GM13976 (cell line): ENCODE measurements around the gene F13A1.

Experiments used
- DNase-seq: peaks from one replicate; pipeline ENCODE4 v3.0.0; 2012; ENCODE audit warnings: low spot score
- in situ Hi-C: fragments of 300-500 bp; cut with MboI; formaldehyde crosslinking; loops from one replicate; pipeline ENCODE4 v1.12.0; 2022; ENCODE audit warnings: low sequenced_read_pairs, mixed read lengths, inconsistent platforms; ENCODE audit not compliant: unreplicated experiment
- TF ChIP-seq, protein P1 (sequence below): IDR thresholded peaks from 2 replicates; pipeline ENCODE4 v1.5.1; 2012; ENCODE audit warnings: borderline replicate concordance, mild to moderate bottlenecking; ENCODE audit not compliant: insufficient read depth; ENCODE audit errors: extremely low read depth, missing control alignments, control extremely low read depth

F13A1 gene

DNA sequence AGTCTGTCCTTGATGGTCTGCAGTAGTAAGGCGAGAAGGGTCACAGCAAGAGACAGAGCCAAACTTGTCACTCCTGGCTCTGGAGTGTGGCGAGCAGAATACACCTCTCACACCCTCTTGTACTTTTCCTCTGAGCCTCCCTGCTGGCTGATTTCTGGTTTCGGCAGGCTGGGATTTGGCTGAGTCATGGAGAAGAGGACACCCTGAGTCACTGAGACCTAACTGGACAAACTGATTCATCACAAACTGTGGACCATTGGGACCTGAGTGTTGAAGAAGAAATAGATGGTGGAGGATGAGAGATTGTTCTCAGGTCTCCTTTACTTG, 101.7 kb downstream of the F13A1 start:
- in situ Hi-C loops, result no loop called here
- TF ChIP-seq, protein P1, sequence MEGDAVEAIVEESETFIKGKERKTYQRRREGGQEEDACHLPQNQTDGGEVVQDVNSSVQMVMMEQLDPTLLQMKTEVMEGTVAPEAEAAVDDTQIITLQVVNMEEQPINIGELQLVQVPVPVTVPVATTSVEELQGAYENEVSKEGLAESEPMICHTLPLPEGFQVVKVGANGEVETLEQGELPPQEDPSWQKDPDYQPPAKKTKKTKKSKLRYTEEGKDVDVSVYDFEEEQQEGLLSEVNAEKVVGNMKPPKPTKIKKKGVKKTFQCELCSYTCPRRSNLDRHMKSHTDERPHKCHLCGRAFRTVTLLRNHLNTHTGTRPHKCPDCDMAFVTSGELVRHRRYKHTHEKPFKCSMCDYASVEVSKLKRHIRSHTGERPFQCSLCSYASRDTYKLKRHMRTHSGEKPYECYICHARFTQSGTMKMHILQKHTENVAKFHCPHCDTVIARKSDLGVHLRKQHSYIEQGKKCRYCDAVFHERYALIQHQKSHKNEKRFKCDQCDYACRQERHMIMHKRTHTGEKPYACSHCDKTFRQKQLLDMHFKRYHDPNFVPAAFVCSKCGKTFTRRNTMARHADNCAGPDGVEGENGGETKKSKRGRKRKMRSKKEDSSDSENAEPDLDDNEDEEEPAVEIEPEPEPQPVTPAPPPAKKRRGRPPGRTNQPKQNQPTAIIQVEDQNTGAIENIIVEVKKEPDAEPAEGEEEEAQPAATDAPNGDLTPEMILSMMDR, result no peak
- no peak for DNase-seq

DNA sequence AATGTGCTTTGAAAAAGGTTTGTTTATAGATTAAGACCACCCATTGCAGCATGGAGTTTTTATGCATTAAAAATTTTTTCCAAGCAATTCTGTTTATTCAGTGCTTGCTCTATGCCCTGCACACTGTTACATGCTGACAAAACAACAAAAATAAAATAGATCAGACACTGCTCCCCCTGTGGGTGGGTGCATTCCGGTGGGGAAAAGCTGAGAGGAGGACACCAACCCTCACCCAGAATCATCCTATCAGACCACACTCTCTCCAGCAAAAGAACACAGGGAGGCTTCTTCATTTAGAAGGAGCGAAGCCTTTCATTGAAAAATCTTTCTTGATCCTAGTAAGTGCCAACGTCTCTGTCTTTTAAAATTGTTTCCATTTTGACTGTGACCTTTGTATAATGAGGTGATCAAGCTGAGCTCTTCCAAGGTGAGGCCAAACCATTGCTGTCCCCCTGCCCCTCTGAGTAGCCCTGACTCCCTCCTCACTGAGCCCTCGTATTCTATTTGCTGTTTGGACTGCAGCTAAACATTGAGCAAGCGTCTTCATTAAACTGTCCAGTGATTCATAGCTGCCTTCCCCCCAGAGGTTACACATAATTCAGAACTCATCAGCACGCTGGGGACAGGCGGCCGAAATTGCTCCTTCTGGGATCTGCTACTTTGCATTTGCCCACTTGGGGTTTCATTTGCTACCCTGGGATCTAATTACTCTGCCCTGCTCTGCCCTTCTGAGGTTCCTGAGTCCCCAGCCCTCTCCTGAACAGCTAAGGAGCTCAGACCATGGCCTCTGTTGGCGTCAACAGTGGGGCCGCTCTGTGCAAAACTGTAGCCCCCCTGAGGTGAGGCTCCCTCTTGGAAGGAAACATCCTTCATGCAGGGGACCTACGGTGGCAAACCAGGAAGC, 102.4 kb downstream of the F13A1 start:
- TF ChIP-seq, protein P1, result no peak
- no peak for DNase-seq
- in situ Hi-C loops, result no loop called here

DNA sequence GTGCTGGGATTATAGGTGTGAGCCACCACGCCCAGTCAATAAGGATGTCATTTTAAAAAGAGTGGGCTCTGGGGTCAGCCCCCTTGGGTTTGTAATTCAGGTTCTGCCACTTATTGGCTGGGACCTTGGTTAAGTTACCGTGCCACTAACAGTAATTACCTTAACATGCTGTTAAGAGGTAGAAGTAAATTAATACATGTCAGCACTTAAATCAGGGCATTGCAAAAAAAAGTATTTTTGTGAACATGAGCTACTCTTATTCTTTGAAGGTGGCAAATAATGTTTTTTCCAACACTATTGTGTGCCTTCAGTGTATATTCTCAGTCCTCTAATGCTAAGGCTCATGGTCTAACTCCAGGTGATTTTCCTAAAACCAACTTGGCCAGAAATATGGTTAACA, 109.5 kb downstream of the F13A1 start:
- no peak for DNase-seq
- in situ Hi-C loops, result no loop called here
- TF ChIP-seq, protein P1, result no peak

GRCh38 chr6:6202886-6203285, 117.6 kb downstream of the F13A1 start:
- TF ChIP-seq, protein P1, result no peak
- no peak for DNase-seq
- in situ Hi-C loops, result no loop called here

DNA sequence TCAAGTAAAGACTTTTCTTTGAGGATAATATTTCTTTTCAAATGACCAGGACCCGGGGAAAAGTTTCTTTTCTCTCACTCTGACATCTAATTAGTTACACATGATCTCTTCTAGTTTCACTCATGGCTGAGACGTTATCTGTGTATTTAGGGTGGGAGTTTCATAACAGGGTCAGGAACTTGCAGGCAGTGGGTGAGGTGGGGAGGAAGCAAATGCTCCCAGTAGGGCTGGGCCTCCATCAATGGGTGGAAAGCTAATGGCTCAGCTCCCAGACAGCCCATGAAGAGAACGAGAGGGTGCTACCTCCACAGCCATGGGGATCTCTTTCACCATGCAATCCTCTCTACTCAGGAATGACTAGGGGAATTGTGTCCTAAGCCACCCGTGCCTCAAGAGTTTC, 119.3 kb downstream of the F13A1 start:
- TF ChIP-seq, protein P1, result no peak
- in situ Hi-C loops, result no loop called here

GRCh38 chr6:6199678-6200077, 120.8 kb downstream of the F13A1 start:
- no peak for DNase-seq
- in situ Hi-C loops, result no loop called here
- TF ChIP-seq, protein P1, result no peak

More for the DNA sequence above, 119.3 kb downstream of the F13A1 start:
- DNase-seq, result no peak

- DNase-seq, result no peak
- in situ Hi-C loops, result no loop called here
- TF ChIP-seq, protein P1, result no peak
These were observed 123.7 kb downstream of the F13A1 start for GRCh38 chr6:6196762-6197161.
